Fibroblast of peridontal ligament (primary cell): ENCODE results near the gene TTLL10.

Source experiments
- DNase-seq: peaks from one replicate; pipeline ENCODE4 v3.0.0-alpha.2; 2010; ENCODE audit errors: extremely low read depth

The TTLL10 gene

GRCh38 chr1:1206376-1206965 is 32.8 kb downstream of the TTLL10 start, which contains the start of gene TNFRSF18:
Gene TNFRSF18 (minus strand): TSS chr1:1206592. CDS start chr1:1206571, 21 bp downstream.
- DNase-seq = no peak

GRCh38 chr1:1206966-1207531 is 33.4 kb downstream of the TTLL10 start:
- DNase-seq = no peak

GRCh38 chr1:1207571-1207892 is 33.9 kb downstream of the TTLL10 start:
- DNase-seq = no peak

GRCh38 chr1:1208713-1209433 is 35.2 kb downstream of the TTLL10 start:
- no peak for DNase-seq

- DNase-seq = no peak
These were observed 37.3 kb downstream of the TTLL10 start for GRCh38 chr1:1210726-1211540.

- DNase-seq = no peak
These were observed 38.1 kb downstream of the TTLL10 start for GRCh38 chr1:1211541-1212441.

- no peak for DNase-seq
These were observed 39.2 kb downstream of the TTLL10 start for GRCh38 chr1:1212780-1213344.

GRCh38 chr1:1213345-1214265 is 39.9 kb downstream of the TTLL10 start, which contains the start of gene TNFRSF4:
Gene TNFRSF4 (minus strand): TSS chr1:1214153. CDS start chr1:1214127, 26 bp downstream.
- DNase-seq = no peak

- no peak for DNase-seq
These were observed 41.5 kb downstream of the TTLL10 start for GRCh38 chr1:1215080-1215676.

GRCh38 chr1:1215881-1216605 is 42.4 kb downstream of the TTLL10 start:
- no peak for DNase-seq

- no peak for DNase-seq
These were observed 43.3 kb downstream of the TTLL10 start for GRCh38 chr1:1216770-1217620.

- no peak for DNase-seq
These were observed 44.2 kb downstream of the TTLL10 start for GRCh38 chr1:1217621-1218523.

GRCh38 chr1:1218524-1219200 is 45.0 kb downstream of the TTLL10 start:
- DNase-seq = no peak

GRCh38 chr1:1219341-1219740 is 45.7 kb downstream of the TTLL10 start:
- DNase-seq = no peak

- no peak for DNase-seq
These were observed 46.5 kb downstream of the TTLL10 start for GRCh38 chr1:1220197-1220596.

GRCh38 chr1:1221887-1222574 is 48.4 kb downstream of the TTLL10 start:
- no peak for DNase-seq
